Suppressor macrophage (primary cell): ENCODE results near the gene BMERB1.
A peak's percentile ranks its signal among the peaks of the same experiment; 100 is the strongest.
"Not testable (repeated sequence)": the region's sequence is repeated elsewhere in the genome, so short reads cannot be mapped to it uniquely, and the experiment has no call there.

Experiments used
- DNase-seq, 4 experiments: peaks; one replicate each; pipeline ENCODE4 v3.0.0-alpha.2; 2020 to 2022
- total RNA-seq, 17 experiments: gene quantifications; one replicate each; lab custom pipeline; 2026; ENCODE audit warnings: mixed read lengths in 6 of 17, inconsistent platforms in 3 of 17; lab: John Stamatoyannopoulos, UW

Gene BMERB1
- 1.8 to 8.8 (median 3.5) reads per million in 17 experiments for total RNA-seq

GRCh38 chr16:15434425-15435215 lies at the start of gene BMERB1:
Gene BMERB1 (plus strand): TSS chr16:15434588. CDS start chr16:15434654, 66 bp downstream.
- peak; percentile 58 to 80 (median 66) for DNase-seq

GRCh38 chr16:15388060-15388459 lies 46.3 kb upstream of the BMERB1 start:
- not testable (repeated sequence) for DNase-seq

GRCh38 chr16:15389916-15390315 lies 44.5 kb upstream of the BMERB1 start:
- not testable (repeated sequence) for DNase-seq

GRCh38 chr16:15393025-15393424 lies 41.4 kb upstream of the BMERB1 start:
- DNase-seq, result not testable (repeated sequence)

GRCh38 chr16:15395631-15396508 lies 38.5 kb upstream of the BMERB1 start, which contains the start of gene MPV17L:
Gene MPV17L (plus strand): TSS chr16:15395754. CDS start chr16:15395898, 144 bp downstream.
- DNase-seq, result peak; percentile 41 to 70 (median 56)

GRCh38 chr16:15396509-15396829 lies 37.9 kb upstream of the BMERB1 start:
- DNase-seq, result not testable (repeated sequence)

GRCh38 chr16:15396948-15397594 lies 37.3 kb upstream of the BMERB1 start:
- peak in 1 of 4 experiments; percentile 9 for DNase-seq

- DNase-seq, result no peak
These were observed 35.6 kb upstream of the BMERB1 start for GRCh38 chr16:15398618-15399316.

GRCh38 chr16:15399317-15399716 lies 35.1 kb upstream of the BMERB1 start:
- DNase-seq, result no peak

- DNase-seq, result not testable (repeated sequence)
These were observed 34.1 kb upstream of the BMERB1 start for GRCh38 chr16:15400314-15400713.

GRCh38 chr16:15401972-15402371 lies 32.4 kb upstream of the BMERB1 start:
- no peak for DNase-seq

- DNase-seq, result peak; percentile 33 to 83 (median 58)
These were observed 30.9 kb upstream of the BMERB1 start for GRCh38 chr16:15403392-15403995.

GRCh38 chr16:15404091-15404490 lies 30.3 kb upstream of the BMERB1 start:
- DNase-seq, result peak; percentile 49 to 80 (median 64)

GRCh38 chr16:15404792-15405191 lies 29.6 kb upstream of the BMERB1 start:
- DNase-seq, result peak; percentile 80 to 93 (median 84)

- DNase-seq, result not testable (repeated sequence)
These were observed 26.6 kb upstream of the BMERB1 start for GRCh38 chr16:15407756-15408155.

GRCh38 chr16:15409476-15409875 lies 24.9 kb upstream of the BMERB1 start:
- DNase-seq, result not testable (repeated sequence)

- no peak for DNase-seq
These were observed 18.8 kb upstream of the BMERB1 start for GRCh38 chr16:15415511-15415985.

- DNase-seq, result no peak
These were observed 17.2 kb upstream of the BMERB1 start for GRCh38 chr16:15417197-15417596.

- DNase-seq, result no peak
These were observed 16.2 kb upstream of the BMERB1 start for GRCh38 chr16:15418206-15418605.

- not testable (repeated sequence) for DNase-seq
These were observed 12.7 kb upstream of the BMERB1 start for GRCh38 chr16:15421696-15422095.

- no peak for DNase-seq
These were observed 12.2 kb upstream of the BMERB1 start for GRCh38 chr16:15422222-15422621.
